Activated CD4-positive, alpha-beta T cell treated with anti-CD3 and anti-CD28 coated beads, Interleukin-2, amount 10 ng/mL, durations not matched to agents 24 days and 14 days (primary cell): ENCODE data around the gene LMF1. TPM values are rescaled to one million over a fixed set of nuclear protein-coding genes. Genes with fewer than 3 reads are reported as not detected.
A peak's percentile ranks its signal among the peaks of the same experiment; 100 is the strongest.

Experiments
- DNase-seq: peaks from one replicate; pipeline ENCODE4 v3.0.0; 2022
- H3K27ac Mint-ChIP-seq: one replicate; pipeline ENCODE4 v1.8.0; 2022; ENCODE audit warnings: mild to moderate bottlenecking, mixed read lengths
- H3K27me3 Mint-ChIP-seq: one replicate; pipeline ENCODE4 v1.8.0; 2022; ENCODE audit warnings: mixed read lengths
- H3K36me3 Mint-ChIP-seq: one replicate; pipeline ENCODE4 v1.8.0; 2022; ENCODE audit warnings: low read depth, mild to moderate bottlenecking, mixed read lengths
- H3K4me1 Mint-ChIP-seq: one replicate; pipeline ENCODE4 v1.8.0; 2021; ENCODE audit warnings: mixed read lengths
- H3K4me3 Mint-ChIP-seq: one replicate; pipeline ENCODE4 v1.8.0; 2022; ENCODE audit warnings: mild to moderate bottlenecking, moderate library complexity, mixed read lengths
- H3K9me3 Mint-ChIP-seq: one replicate; pipeline ENCODE4 v1.8.0; 2021; ENCODE audit warnings: mixed read lengths
- intact Hi-C: fragments of 100-400 bp; cut with micrococcal nuclease; formaldehyde crosslinking; loops from one replicate; pipeline ENCODE4 v1.15.1; 2023
- total RNA-seq: library from RNA; stranded (reverse); gene quantifications from 2 replicates; pipeline ENCODE4 v1.2.3, GENCODE V29; 2022

LMF1 gene
- total RNA-seq, 1 donor from 2014 or later, result 11.9 TPM

GRCh38 chr16:996681-997080 lies 25.9 kb upstream of the LMF1 start:
- H3K9me3 Mint-ChIP-seq, result no peaks in the 10 kb centered on the region
- DNase-seq, result no peak
- peak overlapping the region; percentile 28 for H3K4me3 Mint-ChIP-seq
- intact Hi-C loops, result no loop called here
- H3K27me3 Mint-ChIP-seq, result peaks cover 36% of the 10 kb centered on the region
- H3K4me1 Mint-ChIP-seq, result peaks cover 17% of the 10 kb centered on the region
- no peak overlapping the region for H3K27ac Mint-ChIP-seq
- no peaks in the 10 kb centered on the region for H3K36me3 Mint-ChIP-seq

DNA sequence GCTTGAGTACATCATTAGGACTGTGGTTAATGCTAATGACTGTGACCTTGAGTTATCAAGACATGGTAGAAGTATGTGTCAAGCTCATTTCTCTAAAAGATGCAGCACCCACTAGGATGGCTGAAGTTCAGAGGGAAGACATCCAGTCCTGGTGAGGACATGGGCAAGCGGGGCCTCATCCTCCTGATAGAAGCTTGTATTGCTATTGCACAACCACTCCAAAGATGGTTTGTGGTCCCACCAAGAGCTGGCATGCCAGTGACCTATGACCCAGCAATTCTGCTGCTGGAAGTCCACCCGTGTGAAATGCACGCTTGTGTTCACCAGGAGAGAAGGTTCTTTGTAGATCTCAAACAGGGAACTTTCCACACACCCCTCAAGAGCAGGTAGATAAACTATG lies 25.0 kb upstream of the LMF1 start:
- Mint-ChIP-seq H3K27ac (no peak overlapping the region), H3K4me3 (no peak overlapping the region), H3K36me3 (no peaks in the 10 kb centered on the region), H3K9me3 (no peaks in the 10 kb centered on the region), H3K27me3 (peaks cover 34% of the 10 kb centered on the region), H3K4me1 (peaks cover 17% of the 10 kb centered on the region)
- intact Hi-C loops, result no loop called here
- no peak for DNase-seq

DNA sequence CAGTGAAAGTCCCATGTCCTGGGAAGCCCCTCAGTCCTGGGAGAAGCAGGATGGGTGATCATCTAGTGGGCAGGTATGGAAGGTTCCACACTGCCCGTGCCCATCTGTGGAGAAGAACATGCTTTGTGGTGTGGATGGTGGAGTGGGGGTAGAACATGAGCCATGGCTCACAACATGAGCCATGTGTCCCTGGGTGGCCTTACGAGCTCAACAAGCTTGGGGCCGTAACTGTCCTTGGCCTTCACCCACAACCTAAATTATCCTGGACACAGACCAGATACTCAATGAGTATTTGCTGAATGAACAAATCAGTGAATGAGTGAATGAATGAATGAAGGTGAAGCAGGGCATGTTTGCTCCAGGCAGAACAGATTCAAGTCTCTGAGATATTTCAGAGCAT lies 24.3 kb upstream of the LMF1 start:
- Mint-ChIP-seq H3K4me1 (peaks cover 17% of the 10 kb centered on the region), H3K27ac (no peak overlapping the region), H3K27me3 (peaks cover 34% of the 10 kb centered on the region), H3K9me3 (no peaks in the 10 kb centered on the region), H3K4me3 (no peak overlapping the region), H3K36me3 (no peaks in the 10 kb centered on the region)
- no peak for DNase-seq
- intact Hi-C loops, result no loop called here

DNA sequence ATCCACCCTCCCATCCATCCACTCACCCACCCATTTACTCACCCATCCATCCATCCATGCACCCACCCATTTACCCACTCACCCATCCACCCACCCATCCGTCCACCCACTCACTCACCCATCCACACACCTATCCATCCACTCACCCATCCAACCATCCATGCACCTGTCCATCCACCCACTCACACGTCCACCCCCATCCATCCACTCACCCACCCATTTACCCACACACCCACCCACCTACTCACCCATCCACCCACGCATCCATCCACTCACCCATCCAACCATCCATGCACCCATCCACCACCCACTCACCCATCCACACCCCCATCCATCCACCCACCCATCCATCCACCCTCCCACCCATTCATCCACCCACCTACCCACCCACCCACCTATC lies 22.9 kb upstream of the LMF1 start:
- DNase-seq, result no peak
- Mint-ChIP-seq H3K36me3 (no peaks in the 10 kb centered on the region), H3K9me3 (no peaks in the 10 kb centered on the region), H3K27ac (no peak overlapping the region), H3K4me3 (no peak overlapping the region), H3K27me3 (peaks cover 30% of the 10 kb centered on the region), H3K4me1 (peaks cover 17% of the 10 kb centered on the region)
- intact Hi-C loops, result no loop called here

DNA sequence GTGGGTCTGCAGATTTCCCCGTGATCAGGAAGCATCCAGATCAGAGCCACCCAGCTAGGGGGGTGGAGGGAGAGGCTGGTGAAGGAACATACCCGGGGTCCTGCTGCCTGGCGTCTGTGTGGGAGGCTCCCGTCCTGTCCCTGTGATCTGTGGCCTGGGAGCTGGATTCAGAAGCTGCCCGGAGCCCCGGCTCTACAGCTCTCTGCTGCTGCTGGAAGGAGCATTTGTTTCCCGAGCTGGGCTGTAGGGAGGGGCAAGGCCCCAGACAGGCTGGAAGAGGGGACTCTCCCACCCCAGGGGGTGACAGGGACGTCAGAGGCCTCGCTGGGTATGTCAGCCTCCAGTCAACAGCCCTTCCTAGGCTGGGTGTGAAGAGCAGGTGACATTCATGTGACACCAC lies 21.0 kb upstream of the LMF1 start:
- no peaks in the 10 kb centered on the region for H3K36me3 Mint-ChIP-seq
- DNase-seq, result no peak
- no peak overlapping the region for H3K27ac Mint-ChIP-seq
- intact Hi-C loops, result no loop called here
- H3K9me3 Mint-ChIP-seq, result no peaks in the 10 kb centered on the region
- H3K4me1 Mint-ChIP-seq, result peaks cover 8% of the 10 kb centered on the region
- H3K4me3 Mint-ChIP-seq, result no peak overlapping the region
- peaks cover 19% of the 10 kb centered on the region for H3K27me3 Mint-ChIP-seq

DNA sequence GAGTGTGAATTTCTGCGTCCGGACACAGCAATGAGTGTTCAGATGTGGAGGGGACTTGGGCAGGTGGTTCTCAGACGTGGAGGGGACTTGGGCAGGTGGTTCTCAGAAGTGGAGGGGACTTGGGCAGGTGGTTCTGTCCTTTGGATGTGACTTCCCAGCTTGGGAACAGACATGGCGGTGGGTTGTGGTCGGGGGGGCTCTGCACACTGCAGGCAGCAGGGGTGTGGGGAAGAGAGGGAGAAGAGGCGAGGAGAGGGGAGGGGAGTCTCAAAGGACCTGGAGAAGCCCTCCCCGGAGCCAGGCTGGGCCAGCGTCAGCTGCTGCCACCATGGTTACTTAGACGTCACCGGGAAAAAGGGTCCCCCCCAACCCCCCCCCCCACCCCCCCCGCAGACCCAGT lies 20.6 kb upstream of the LMF1 start:
- H3K9me3 Mint-ChIP-seq, result no peaks in the 10 kb centered on the region
- no peak overlapping the region for H3K4me3 Mint-ChIP-seq
- no peaks in the 10 kb centered on the region for H3K36me3 Mint-ChIP-seq
- DNase-seq, result no peak
- H3K4me1 Mint-ChIP-seq, result peaks cover 4% of the 10 kb centered on the region
- intact Hi-C loops, result no loop called here
- peaks cover 15% of the 10 kb centered on the region for H3K27me3 Mint-ChIP-seq
- H3K27ac Mint-ChIP-seq, result no peak overlapping the region

DNA sequence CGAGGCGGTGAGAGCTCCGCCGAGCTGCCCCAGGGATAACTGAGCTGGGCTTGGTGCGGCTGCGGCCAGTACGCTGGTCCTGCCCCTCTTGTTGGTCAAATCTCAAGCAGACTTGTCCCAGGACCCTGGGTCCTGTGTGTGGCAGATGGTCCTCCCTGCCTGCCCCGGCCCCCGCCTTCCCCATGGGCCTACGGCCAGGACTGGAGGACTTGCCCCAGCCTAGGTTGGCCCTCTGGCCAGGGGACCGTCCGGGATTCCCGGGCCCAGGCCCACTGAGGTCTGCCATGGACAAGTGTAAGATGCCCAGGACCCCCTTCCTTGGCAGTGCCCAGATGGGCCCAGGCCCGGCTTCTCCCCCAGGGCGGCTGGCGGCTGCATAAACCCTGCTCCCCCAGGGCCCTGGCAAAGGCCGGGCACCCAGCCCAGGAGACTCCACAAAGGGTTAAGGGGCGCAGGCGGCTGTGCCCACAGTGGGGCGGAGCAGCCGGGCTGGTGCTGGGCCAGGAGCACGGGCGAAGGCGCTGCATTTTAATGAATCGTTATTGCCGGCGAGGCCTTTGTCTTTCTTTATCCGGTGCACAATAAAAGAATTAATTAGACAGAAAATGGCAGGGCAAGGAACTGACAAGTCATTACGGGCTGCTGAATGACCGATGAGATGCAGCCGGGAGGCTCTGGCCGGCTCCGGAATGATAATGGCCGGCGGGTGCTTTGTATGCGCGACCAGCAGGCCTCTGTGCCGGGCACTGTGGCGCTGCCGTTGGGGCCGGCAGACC lies 19.9 kb upstream of the LMF1 start:
- H3K9me3 Mint-ChIP-seq, result no peaks in the 10 kb centered on the region
- intact Hi-C loops, result no loop called here
- no peak for DNase-seq
- H3K4me3 Mint-ChIP-seq, result no peak overlapping the region
- H3K4me1 Mint-ChIP-seq, result peaks cover 3% of the 10 kb centered on the region
- H3K36me3 Mint-ChIP-seq, result no peaks in the 10 kb centered on the region
- H3K27me3 Mint-ChIP-seq, result peaks cover 9% of the 10 kb centered on the region
- no peak overlapping the region for H3K27ac Mint-ChIP-seq

GRCh38 chr16:989354-989814 lies 18.6 kb upstream of the LMF1 start:
- no peak for DNase-seq
- intact Hi-C loops, result no loop called here
- Mint-ChIP-seq H3K9me3 (no peaks in the 10 kb centered on the region), H3K27me3 (no peaks in the 10 kb centered on the region), H3K4me1 (no peaks in the 10 kb centered on the region), H3K4me3 (no peak overlapping the region), H3K36me3 (no peaks in the 10 kb centered on the region), H3K27ac (no peak overlapping the region)

DNA sequence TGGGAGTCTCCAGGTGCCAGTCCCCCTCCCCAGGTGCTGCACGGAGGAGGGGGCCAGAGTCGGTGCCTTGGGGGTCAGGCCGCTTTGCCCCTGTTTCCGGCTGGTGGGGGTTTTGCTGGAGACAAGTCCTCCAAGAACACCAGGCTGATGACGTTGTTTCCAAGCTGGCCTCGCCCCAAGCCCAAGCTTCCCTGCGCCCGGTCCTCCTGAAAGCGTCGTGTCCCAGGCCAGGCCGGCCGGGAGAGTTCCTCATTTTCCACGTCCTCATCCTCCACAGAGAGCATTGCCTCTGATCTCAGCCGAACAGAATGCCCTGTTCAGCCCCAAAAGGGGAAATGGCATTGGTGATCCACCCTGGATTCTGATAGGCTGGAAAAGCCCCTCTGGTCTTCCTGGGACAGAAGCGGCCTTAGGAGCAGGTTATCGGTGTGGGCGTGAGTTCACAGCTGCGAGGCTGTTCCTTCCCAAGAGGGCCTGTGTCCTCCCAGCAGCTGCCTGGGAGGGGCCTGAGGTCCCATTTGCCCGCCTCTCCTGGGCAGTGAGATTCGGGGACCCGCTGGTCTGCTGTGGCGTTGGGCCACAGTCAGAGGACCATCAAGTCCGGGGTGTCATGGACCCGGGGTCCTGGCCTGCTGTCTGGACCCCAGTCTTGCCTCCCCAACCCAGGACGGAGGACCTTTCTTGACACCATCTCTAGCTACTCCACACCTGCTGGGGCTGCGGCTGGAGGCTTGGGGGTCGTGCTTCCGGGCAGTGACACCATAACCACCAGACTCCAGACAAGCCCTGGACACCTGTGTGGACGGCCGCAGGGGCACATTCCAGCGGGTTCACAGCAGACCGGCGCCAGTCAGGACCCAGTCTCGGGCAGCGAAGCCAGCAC lies 17.9 kb upstream of the LMF1 start:
- no peak overlapping the region for H3K27ac Mint-ChIP-seq
- DNase-seq, result no peak
- intact Hi-C loops, result no loop called here
- H3K9me3 Mint-ChIP-seq, result no peaks in the 10 kb centered on the region
- H3K4me1 Mint-ChIP-seq, result no peaks in the 10 kb centered on the region
- H3K4me3 Mint-ChIP-seq, result no peak overlapping the region
- no peaks in the 10 kb centered on the region for H3K27me3 Mint-ChIP-seq
- no peaks in the 10 kb centered on the region for H3K36me3 Mint-ChIP-seq

DNA sequence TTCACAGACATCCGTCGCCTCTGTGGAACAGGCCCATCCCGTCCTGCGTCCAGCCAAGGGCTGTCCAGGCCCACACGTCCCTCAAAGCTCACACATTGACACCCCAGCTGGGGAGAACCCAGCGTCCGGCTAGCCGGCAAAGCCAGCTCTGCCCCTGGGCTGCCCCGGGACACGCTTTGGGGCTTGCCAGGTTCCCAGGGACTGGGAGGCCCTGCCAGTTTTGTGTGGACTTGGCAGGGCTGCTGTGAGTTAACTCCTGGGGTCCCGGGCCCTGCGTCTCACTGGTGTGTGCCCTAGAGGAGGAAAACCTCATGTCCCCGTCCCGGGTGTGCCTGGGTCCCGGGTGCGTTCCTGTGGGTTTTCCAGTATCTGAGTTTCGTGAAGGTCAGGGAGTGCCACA lies 17.1 kb upstream of the LMF1 start:
- no peaks in the 10 kb centered on the region for H3K9me3 Mint-ChIP-seq
- H3K27ac Mint-ChIP-seq, result no peak overlapping the region
- no peak overlapping the region for H3K4me3 Mint-ChIP-seq
- no peaks in the 10 kb centered on the region for H3K4me1 Mint-ChIP-seq
- intact Hi-C loops, result no loop called here
- DNase-seq, result no peak
- H3K27me3 Mint-ChIP-seq, result peaks cover 1% of the 10 kb centered on the region
- H3K36me3 Mint-ChIP-seq, result no peaks in the 10 kb centered on the region

DNA sequence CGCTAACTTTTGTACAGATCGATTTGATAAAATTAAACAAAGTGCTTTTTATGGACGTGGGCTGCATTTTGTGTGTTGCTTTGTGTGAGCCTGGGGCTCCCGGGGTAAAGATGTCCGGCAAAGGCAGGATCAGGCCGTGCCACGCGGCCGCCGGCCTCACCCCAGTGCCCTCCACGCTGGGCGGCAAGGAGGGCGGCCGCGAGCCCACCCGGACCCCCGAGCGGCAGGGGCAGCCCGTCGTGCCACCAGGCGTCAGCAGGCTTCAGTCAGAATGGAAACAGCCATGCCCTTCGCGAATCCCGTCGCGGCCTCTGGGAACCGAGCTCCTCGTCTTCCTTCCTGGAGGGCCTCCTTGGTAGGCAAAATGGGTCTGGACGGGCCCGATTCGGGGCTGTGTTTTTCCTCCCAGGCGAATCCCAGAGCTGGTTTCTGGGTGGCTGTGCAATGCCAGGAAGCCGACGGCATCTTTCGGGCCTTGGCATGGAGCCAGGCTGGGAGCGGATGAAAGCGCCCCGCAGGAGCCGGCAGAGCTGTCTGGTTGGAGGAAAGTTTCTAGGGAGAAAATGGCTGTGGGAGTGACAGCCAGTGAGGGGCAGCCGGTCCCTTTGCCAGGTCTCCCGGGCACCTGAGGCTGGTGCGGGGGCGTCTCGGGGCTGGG lies 16.3 kb upstream of the LMF1 start:
- no peaks in the 10 kb centered on the region for H3K9me3 Mint-ChIP-seq
- no peak for DNase-seq
- H3K36me3 Mint-ChIP-seq, result no peaks in the 10 kb centered on the region
- no peak overlapping the region for H3K4me3 Mint-ChIP-seq
- no peaks in the 10 kb centered on the region for H3K4me1 Mint-ChIP-seq
- H3K27me3 Mint-ChIP-seq, result peaks cover 5% of the 10 kb centered on the region
- intact Hi-C loops, result no loop called here
- no peak overlapping the region for H3K27ac Mint-ChIP-seq

- DNase-seq, result no peak
Observed at GRCh38 chr16:986411-986810, 15.6 kb upstream of the LMF1 start.

GRCh38 chr16:985646-986400 lies 15.0 kb upstream of the LMF1 start:
- Mint-ChIP-seq H3K27me3 (peaks cover 8% of the 10 kb centered on the region), H3K27ac (no peak overlapping the region), H3K36me3 (no peaks in the 10 kb centered on the region), H3K9me3 (no peaks in the 10 kb centered on the region), H3K4me3 (no peak overlapping the region), H3K4me1 (no peaks in the 10 kb centered on the region)
- DNase-seq, result no peak
- intact Hi-C loops, result no loop called here

More at GRCh38 chr16:986411-986810, 15.6 kb upstream of the LMF1 start:
- Mint-ChIP-seq H3K9me3 (no peaks in the 10 kb centered on the region), H3K27me3 (peaks cover 5% of the 10 kb centered on the region), H3K36me3 (no peaks in the 10 kb centered on the region), H3K4me3 (no peak overlapping the region), H3K4me1 (no peaks in the 10 kb centered on the region), H3K27ac (no peak overlapping the region)
- intact Hi-C loops, result no loop called here
